HG03460 (cell line): ENCODE measurements around the gene TRIM9.

Experiments
- ATAC-seq: cut with Tn5 transposase; IDR thresholded peaks from one replicate; pipeline ENCODE4 v1.9.1; 2021; ENCODE audit not compliant: unreplicated experiment

Gene TRIM9

DNA sequence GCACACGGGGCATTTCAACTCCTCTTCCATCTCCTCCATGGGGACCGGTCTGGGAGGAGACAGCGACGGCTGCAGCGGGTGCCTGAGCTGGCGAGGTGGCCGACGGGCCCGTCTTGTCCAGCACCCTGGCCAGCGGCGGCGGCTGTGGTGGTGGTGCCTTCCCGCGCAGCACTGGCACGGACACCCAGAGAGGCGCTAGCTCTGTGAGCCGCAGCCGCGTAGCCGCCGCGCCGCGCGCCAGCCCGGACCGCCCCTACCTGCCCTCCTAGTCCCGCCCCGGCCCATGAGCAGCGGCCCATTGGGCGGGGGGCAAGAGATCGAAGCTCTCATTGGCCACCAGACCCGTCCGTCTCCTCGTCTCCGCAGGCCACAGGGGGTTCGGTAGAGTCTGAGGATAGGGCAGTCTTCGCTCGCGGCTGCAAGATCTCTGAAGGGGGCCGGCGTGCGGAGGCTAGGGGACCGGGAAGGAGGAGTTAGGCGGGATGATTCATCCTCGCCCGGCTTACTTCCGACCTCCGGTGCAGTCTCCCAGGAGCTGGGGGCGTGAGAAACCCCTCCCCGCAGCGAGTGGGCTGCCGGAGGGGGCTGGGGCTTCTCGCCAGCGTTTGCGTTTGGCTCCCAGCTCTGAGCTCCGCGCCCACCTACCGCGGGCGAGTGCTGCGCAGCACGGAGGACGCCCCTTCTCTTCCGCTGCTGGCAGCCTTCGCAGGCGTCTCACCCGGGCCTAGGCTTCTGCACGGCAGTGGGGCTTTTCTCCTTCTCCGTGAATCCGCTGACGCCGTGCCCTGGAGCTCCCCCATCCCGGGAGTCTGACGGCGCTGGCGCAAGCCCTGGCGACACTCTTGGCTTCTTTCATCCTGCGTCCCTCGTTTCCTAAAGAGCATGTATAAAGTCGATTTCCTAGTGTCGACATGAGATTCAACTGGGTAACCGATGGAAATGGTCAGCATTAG lies at the start of gene TRIM9:
TSS of gene TRIM9 (minus strand) at position 205 of the 953 bp plus-strand sequence. CDS start at position 39, 166 bp downstream.
- ATAC-seq, result peak; percentile 99

DNA sequence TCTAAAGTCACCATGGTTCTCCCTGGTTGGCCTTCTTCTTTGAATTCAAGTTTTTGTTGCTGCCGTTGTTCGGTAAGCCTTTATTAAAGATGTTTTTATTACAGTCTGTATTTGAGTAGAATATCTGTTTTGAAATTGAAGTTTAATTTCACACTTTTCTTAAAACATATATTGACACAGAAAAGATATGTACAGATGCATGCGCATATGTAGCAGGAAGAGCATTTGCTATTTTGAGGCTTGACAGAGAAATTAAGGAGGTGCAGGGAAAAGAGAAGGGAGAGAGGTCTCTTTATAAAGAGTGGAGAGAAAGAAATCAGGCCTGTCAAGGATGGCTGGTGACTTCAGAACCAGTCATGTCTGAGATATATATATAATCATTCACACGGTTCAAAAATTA lies 46.0 kb upstream of the TRIM9 start:
- ATAC-seq, result no peak

DNA sequence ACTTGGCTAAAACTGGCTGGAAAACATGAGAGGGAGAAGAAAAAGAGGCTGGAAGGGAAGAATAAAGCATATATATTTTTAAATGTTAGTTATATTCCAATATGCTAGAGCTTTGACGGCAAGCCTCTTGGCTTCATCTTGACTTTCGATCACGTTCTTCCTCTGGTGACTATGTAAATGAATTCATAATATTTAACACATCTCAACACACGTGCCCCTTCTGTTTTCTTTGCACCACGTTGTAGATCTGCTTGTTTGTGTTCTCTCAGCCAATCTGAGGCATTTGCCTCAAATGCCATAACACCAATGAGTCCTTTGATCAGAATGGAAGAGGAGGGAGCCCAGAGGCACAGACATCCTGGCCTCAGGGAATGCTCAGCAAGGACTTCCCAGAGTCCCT lies 45.4 kb upstream of the TRIM9 start:
- no peak for ATAC-seq

DNA sequence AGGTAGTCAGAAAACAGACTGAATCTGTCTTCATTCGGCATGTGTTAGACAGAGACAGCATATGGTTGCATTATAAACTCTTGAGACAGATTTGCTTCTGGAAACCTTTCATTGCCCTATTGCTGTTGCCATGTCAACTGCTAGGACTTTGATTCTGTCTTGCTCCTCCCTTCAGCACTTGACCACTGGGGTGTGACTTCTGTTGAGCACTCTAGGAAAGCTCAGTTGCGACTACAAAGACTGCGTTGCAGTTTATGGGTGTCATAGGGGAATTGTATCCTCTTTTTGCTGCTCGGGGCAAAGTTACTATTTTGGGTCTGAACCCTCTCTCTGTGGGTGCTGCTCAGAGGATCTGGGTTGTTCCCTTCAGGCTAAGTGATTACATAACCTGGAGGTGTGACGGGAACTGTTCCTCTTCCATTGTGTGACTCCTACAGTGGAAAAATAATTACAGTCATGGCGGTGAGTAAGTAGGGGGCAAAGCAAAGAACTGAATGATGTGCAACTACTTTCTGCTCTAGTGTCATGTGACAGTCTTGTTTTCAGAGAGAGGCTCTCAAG lies 44.3 kb upstream of the TRIM9 start:
- no peak for ATAC-seq

DNA sequence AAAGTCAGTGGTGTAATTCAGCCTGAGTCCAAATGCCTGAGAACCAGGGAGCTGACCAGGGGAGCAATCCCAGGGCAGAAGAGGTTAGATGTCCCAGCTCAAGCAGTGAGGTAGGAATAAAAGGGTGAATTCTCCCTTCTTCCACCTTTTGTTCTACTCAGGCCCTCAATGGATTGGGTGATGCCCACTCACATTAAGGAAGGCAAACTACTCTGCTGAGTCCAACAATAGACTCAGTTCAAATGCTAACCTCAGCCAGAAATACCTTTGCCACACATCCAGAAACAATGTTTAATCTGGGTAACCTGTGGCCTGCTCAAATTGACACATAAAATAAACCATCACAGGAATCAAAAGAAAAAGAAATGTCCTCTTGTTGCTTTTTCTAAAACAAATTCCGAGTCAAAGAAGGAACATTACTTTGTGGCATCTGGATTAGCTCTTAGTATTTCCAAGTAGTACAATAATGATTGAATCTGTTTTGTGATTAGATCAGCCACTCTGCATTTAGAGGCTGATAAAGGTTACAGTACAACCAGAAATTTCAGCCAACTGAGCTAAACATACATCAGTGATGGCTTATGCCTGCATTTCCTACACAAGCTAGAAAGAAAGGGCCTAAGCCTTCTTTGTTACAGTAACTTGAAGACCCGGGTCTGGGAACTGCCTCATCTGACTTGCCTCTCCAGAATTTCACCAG lies 43.6 kb upstream of the TRIM9 start:
- ATAC-seq, result no peak

DNA sequence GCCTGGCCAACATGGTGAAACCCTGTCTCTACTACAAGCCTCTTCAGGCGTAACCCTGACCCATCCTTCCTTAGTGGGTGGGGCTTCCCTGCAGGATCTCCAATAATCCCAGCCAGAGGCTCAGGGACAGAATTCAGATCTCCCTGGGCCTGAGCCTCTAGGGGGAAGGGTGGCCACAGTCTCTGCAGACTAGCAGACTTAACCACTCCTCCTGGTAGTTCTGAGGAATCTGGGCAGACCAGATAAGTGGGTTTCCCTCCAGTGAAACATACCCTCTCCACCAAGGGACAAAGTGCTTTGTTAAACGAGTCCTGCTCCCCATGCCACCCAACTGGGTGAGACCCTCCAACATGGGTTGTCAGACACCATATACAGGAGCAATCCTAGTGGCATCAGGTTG lies 36.6 kb upstream of the TRIM9 start:
- ATAC-seq, result no peak

DNA sequence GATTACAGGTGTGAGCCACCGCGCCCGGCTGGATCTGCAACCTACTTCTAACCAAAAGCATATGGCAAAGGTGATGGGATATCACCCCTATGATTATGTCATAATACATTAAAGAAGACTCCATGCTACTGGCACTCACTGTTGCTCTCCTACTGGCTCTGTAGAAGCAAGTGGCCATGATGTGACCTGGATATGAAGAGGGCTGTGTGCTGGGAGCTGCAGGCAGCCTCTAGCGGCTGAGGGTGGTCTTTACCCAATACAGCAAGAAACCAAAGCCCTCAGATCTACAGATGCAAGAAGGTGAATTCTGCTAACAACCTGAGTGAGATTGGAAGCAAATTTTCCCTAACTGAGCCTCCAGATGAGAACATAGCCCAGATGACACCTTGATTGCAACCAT lies 34.2 kb upstream of the TRIM9 start:
- ATAC-seq, result no peak

DNA sequence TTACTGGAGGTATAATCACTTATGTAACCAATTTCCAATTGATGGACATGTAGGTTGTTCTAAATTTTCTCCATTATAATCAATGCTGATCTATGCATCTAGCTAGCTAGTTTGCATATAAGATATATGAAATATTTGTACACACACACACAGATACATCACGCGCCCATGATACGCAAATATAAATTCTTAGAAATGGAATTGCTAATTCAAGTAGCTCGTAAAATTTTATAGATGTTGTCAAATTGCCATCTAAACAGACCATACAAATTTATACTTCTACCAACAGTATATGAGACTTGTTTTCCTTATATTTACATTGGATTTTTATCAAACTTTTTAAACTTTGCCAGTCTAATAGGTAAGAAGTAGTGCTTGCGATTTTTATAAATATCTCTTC lies 29.1 kb upstream of the TRIM9 start:
- no peak for ATAC-seq

DNA sequence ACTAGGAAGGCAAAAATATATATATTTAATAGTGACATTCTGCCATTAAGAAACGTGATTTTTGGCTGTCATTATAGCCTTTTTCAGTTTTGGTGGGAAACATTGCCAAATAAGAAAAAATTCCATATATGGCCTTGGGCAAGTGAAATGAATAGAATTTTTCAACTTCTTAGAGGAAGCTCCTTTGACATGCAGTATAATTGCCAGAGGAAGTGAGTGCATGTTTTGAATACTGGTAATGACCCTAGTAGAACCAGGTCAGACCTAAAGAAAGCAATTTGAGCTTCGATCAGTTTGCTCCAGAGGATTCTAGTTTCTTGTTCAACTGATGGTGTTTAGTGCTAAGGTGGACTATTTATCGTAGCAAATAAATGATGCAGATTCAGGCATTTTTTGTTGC lies 26.2 kb upstream of the TRIM9 start:
- ATAC-seq, result no peak

DNA sequence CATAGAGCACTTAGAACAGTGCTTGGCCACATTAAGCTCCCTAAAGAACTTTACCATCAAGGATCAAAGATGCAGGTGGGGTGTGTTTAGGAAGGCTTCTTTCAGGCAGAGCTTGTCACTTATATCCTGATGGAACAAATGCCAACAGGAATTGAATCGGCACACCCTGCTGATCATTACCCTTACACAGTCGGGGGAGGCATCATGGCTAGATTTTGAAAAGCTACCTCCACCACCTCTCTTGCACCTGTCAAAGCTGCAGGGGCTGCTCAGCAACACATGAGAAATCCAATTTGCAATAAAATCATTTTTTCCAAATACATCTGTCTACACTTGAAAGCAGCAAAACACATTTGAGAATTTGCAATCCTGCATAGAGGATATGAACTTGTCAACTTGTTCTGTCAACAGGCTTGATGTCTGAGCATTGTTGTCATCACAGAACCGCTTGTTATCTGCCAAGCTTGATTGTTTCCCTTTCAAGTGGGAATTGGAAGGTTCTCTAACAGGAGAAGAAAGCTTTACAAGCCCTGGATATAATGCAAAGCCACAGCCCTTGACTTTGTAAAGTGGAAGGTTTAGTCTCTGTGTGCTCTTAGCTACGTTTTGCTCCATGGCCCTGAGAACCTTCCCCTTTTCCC lies 24.6 kb upstream of the TRIM9 start:
- ATAC-seq, result no peak

DNA sequence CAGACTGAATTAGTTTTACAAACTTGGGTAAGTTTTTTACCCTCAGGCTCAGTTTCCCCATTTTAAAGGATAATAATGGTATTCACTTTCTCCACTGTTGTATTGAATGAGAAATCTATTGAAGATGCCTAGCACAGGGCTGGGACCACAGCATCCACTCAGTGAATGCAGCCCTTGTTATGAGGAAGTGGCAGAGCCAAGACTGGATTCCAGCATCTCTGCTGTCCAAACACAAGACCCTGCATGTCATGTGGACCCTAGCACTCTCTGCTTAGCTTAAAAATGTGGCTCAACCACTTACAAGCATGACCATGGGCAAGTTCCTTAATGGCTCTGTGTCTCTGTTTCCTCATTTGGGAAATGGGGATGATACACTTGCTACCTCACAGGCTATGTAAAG lies 24.1 kb upstream of the TRIM9 start:
- ATAC-seq, result no peak

DNA sequence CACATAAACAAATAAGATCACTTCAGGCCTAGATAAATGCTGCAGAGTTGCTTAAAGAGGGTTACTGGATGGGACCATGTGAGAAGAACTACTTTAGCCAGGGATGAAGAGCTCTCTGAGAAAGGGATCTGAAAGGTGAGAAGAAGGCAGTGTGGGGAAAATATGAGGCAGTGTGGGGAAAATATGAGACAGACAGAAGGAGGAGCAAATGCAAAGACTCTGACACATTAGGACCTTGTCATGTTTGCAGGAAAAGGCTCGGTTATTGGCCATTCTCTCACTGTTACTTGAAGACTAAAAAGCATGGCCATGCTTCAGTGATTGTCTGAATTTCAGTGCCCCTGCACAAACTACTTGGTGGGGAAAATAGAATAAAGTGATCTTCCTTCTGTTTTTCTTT lies 22.7 kb upstream of the TRIM9 start:
- ATAC-seq, result no peak

DNA sequence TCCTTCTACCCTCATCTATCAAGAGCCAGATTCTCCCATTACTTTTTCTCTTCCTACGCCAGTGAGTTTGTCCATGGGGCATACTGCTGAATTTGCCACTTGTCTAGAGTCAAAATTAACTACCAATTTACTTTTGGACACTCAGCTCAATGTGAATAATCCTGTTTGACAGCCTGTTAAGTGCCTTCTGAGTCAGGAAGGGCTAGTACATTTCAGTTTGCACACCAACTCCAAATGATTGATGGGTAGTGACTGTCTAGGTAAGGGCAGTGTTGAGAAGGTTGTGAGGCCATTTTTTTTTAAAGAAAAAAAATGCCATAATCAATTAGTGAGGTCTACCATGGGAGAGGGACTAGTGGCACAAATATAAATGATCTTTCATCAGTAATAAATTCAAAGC lies 21.8 kb upstream of the TRIM9 start:
- no peak for ATAC-seq

DNA sequence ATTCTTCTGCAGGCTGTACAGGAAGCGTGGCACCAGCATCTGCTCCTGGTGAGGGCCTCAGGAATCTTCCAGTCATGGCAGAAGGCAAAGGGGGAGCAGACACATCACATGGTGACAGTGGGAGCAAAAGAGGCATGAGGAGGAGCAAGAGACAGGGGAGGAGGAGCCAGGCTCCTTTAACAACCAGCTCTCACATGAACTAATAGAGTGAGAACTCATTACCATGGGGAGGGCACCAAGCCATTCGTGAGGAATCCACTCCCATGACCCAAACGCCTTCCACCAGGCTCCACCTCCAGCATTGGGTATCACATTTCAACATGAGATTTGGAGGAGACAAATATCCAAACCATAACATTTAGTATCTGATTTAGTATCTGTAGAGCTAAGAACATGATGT lies 14.7 kb upstream of the TRIM9 start:
- no peak for ATAC-seq

DNA sequence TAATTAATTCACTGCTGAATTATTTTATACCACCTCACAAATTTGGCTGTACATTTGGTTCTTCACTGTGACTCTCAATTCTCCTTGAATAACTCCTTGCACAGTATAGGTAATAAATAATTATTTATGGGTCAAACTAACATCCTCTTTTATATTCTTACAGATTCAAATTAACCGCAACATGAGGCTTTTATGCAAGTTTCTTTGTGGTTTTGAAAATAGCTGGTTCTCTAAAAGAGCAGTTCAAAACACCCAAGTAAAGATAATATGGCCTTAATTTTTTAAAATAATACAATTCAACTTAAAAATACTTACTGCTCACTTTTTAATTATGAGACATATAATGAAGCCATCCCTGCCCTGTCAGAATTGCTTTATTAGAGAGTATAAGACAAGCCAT lies 12.9 kb upstream of the TRIM9 start:
- ATAC-seq, result no peak

DNA sequence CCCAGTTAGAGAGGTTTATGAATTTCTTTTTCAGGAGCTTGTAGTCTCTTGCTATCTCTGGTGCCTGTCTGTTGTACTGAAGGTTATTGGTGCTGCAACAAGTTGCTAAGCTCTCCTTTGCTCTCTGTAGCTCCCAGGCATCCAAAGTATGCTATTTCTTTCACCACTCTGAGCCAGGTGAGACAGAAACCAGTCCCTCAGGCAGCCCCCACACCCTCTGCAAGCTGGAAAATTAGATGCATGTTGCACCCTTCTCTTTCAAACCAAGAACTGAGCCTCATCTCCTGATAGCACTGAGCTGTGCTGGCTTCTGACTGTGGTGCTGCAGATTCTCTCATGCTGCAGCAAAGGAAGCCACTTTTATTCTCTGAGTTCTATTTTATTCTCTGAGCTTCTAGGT lies 9.6 kb upstream of the TRIM9 start:
- no peak for ATAC-seq

DNA sequence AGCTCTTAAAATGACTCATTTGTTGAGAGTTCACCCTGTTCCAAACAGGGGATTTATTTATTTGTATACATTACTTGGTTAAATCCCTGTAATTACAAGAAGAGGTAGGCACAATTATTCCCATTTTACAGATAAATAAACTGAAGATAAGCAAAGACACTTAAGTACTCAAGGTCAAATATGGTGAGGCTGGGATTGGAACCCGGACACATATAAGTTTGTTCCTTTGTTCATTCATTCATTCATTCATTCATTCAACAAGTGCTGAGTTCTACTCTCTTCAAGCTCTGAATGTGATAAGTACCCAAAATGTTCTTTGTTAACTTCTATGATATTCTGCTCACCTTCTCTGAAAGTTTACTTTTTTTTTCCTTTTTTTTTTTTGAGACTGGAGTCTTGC lies 2.4 kb upstream of the TRIM9 start:
- no peak for ATAC-seq

DNA sequence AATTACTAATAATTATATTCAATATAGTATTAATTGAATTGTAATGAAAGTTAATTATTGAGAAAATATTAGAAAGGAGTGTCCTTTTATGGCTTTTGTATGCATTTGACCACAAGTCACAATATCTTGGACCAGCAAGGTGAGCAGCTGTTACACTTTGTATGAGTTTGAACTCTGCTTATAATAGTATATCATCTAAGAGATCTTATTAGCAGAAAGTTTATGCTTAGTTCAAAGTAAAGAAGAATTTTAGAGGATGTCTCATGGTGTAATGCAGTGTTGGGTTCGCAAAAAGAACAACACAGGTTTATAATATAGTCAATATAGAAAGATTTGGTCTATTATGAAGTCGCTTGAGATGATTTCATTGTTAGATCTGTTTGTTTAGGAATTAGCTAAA lies 2.0 kb upstream of the TRIM9 start:
- ATAC-seq, result no peak

DNA sequence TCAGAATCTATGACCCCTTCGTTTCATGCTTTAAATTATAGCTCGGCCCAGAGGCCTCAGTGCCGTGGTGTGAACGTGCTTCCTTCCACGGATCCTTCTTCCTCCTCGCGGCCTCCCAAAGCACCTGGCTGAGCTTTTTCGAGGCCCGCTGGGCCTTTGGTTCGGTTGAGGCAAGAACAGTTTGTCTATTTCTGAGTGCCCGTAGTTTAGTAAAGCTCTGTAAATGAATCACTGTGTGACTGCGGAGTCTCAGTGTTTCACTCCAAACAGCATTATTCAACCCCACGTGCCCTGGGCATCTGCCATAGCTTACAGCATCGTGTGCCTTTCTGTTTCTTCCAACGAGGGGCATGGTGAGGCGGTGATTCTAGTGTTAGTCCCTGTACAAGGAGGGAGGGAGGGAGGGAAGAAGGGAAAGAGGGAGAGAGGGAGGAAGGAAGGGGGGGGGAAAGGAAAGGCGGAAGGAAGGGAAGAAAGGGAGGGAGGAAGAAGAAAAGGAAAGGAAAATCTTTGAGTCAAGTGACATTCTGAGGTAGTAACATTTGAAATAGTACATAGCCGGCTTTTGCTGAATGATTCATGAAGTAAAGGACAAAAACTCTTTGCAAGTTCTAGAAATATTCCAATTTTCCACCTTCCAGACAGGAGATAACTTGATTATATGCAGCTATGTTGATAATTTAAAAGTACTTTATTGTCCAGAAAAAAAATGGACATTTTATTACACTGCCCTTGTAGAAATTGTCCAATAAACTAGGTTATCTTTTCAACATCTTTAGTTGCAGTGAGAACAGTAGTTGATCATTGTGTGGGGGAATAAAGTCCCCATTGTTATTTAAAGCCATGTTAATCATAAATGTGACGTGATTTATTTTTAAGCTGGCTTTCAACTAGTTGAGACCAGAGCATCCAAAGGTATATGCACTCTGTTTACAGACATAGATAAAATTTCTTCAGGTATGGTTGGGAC lies 1.2 kb upstream of the TRIM9 start:
- ATAC-seq, result no peak

DNA sequence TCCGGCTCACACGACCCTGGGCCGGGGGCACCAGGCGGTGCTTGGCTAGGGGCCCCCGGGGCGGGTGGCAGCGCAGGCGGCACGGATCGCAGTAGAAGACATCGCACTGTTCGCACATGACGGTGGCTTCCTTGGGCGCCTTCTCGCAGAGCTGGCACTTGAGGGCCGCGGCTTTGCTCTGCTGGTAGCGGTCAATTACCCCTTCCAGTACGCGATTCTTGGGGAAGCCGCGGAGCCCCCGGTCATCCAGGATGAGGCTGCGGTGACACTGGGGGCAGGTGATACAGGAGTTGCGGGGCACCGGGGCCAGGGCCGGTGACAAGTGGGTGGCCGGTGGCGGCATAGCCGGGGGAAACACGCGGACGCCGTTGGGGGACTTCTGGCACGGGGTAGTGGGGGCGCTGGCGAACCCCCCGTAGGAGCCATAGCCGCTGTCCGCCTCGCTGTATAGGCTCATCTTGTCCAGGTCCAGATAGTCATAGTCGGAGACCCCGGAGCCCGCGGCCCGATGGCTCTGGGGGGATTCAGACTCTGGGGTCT lies 553 bp downstream of the TRIM9 start:
- ATAC-seq, result peak; percentile 5
